ENCODE results near the gene RALGPS2. TPM values are rescaled to one million over a fixed set of nuclear protein-coding genes. Genes with fewer than 3 reads are reported as not detected.

Gene RALGPS2
- total and polyA plus RNA-seq, 5 experiments from 2014 or later = 3.1 to 31.1 (median 14.6) TPM

DNA sequence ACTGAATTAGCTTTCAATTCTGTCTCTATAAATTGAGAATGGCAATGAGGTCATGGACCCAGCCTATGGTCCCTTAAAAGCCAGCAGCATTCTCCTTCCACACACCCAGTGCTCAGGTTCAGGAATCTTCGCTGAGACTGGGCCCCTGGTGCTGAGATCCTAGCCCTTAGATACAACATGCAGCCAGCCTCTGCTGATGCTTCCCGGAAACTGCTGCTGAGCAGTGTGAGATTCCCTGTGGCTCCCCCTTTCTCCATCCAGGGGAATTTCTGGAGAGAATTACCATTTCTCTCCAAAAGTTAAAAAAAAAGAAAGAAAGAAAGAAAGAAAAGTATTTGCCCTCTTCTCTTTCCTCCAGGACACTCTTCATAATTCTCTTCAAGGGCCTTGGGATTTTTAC lies 31.7 kb upstream of the RALGPS2 start:
- H3K4me3 Mint-ChIP-seq = no peak overlapping the region
- POLR2A ChIA-PET = no interaction called here
- H3K27me3 Mint-ChIP-seq = peaks cover 0 to 3% (median 0%) of the 10 kb centered on the region in 5 donors
- DNase-seq = no peak
- ATAC-seq = no peak
- H3K27ac Mint-ChIP-seq = no peak overlapping the region
- H3K9me3 Mint-ChIP-seq = no peaks in the 10 kb centered on the region
- H3K36me3 Mint-ChIP-seq = no peaks in the 10 kb centered on the region
- peaks cover 0 to 5% (median 0%) of the 10 kb centered on the region in 4 donors for H3K4me1 Mint-ChIP-seq

DNA sequence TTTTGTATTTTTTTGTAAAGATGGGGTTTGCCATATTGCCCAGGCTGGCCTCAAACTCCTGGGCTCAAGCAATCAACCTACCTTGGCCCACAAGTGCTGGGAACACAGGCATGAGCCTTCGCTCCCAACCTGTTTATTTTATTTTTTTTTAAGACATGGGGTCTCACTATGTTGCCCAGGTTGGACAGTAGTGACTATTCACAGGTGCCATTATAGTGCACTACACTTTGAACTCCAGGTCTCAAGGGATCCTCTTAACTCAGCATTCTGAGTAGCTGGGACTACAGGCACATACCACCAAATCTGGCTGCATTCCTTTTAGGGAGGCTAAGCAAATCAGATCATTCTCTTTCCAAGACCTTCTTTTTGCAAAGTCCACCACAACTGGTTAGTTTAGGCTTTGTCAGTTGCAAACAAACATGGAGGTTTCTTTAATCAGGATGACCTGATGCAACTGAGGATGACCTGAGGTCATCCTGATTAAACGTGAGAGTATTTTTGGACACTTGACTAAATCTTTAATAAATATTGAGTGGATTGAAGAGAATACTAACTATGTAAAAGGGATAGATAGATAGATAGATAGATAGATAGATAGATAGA lies 30.0 kb upstream of the RALGPS2 start:
- Mint-ChIP-seq H3K36me3 (no peaks in the 10 kb centered on the region), H3K27ac (no peak overlapping the region), H3K4me1 (peaks cover 0 to 5% (median 0%) of the 10 kb centered on the region in 4 donors), H3K4me3 (no peak overlapping the region), H3K9me3 (no peaks in the 10 kb centered on the region), H3K27me3 (peaks cover 0 to 3% (median 0%) of the 10 kb centered on the region in 5 donors)
- POLR2A ChIA-PET = no interaction called here
- DNase-seq (no peak), ATAC-seq (no peak)

DNA sequence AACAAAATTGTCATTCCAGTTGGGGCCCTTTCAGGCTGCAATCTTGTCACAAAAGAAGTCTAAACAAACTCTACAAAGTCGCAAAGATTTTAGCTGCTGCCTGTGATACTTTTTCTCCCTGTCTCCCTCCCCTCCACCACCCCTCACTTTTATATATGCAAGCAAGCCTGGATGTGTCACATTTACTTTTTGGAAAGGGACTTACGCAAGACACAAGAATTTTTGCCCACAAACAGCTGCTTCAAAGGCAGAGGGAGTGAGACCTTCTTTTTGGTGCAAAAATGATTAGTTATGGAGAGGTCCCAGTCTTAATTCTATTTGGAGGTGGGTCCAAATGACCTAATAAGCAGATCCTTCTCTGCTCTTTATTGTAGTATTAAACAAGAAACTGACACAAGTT lies 22.9 kb upstream of the RALGPS2 start:
- no peaks in the 10 kb centered on the region for H3K9me3 Mint-ChIP-seq
- no peak for ATAC-seq
- POLR2A ChIA-PET = no interaction called here

DNA sequence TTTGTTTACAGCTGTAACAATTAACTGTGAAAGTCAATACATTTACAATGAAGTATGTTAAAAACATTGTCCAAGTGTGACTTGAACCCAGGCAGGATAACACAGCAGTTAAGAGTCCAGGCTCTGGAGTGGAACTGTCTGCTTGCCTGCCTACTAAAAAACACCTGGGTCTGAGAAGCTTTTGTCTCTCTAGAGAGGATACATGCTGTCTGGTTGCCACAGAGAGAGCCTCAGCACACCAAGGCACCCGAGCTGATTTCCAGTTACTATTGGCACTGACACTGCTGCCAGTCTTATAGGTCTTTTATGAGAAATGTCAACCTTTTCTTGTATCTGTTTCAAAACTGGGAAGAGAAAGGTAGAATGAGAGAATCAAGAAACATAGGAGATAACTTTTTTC lies 20.2 kb upstream of the RALGPS2 start:
- Mint-ChIP-seq H3K36me3 (no peaks in the 10 kb centered on the region), H3K4me1 (peaks cover 0 to 13% (median 0%) of the 10 kb centered on the region in 4 donors), H3K27ac (no peak overlapping the region), H3K27me3 (peaks cover 10 to 49% (median 17%) of the 10 kb centered on the region in 5 donors), H3K4me3 (no peak overlapping the region), H3K9me3 (no peaks in the 10 kb centered on the region)
- DNase-seq (no peak), ATAC-seq (no peak)
- POLR2A ChIA-PET = no interaction called here

More for the DNA sequence above, 22.9 kb upstream of the RALGPS2 start:
- DNase-seq = no peak
- peaks cover 6 to 32% (median 10%) of the 10 kb centered on the region in 5 donors for H3K27me3 Mint-ChIP-seq
- H3K27ac Mint-ChIP-seq = no peak overlapping the region
- no peak overlapping the region for H3K4me3 Mint-ChIP-seq
- no peaks in the 10 kb centered on the region for H3K36me3 Mint-ChIP-seq
- peaks cover 0 to 13% (median 0%) of the 10 kb centered on the region in 4 donors for H3K4me1 Mint-ChIP-seq

DNA sequence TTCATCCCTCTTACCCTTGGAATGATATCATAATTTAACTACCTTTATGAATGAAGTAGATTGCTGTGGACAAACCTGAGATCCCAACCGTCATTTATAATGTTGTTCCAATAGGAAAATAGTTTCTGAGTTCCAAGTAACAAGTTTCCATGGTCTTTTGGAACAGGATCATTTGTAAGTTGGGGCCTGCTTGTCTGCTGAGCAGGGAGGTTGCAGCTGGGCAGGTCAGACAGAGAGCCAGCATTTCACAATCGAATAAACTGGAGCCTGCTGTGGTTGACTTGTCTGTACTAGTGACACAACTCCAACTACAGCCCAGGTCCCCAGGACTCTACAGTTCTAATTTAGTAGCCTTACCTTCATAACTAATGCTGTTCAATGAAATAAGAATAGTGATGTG lies 18.6 kb upstream of the RALGPS2 start:
- ATAC-seq (no peak), DNase-seq (no peak)
- no peak overlapping the region for H3K4me3 Mint-ChIP-seq
- no peaks in the 10 kb centered on the region for H3K9me3 Mint-ChIP-seq
- POLR2A ChIA-PET = no interaction called here
- peaks cover 0 to 13% (median 0%) of the 10 kb centered on the region in 4 donors for H3K4me1 Mint-ChIP-seq
- H3K27me3 Mint-ChIP-seq = peaks cover 16 to 59% (median 23%) of the 10 kb centered on the region in 5 donors
- H3K36me3 Mint-ChIP-seq = no peaks in the 10 kb centered on the region
- no peak overlapping the region for H3K27ac Mint-ChIP-seq

DNA sequence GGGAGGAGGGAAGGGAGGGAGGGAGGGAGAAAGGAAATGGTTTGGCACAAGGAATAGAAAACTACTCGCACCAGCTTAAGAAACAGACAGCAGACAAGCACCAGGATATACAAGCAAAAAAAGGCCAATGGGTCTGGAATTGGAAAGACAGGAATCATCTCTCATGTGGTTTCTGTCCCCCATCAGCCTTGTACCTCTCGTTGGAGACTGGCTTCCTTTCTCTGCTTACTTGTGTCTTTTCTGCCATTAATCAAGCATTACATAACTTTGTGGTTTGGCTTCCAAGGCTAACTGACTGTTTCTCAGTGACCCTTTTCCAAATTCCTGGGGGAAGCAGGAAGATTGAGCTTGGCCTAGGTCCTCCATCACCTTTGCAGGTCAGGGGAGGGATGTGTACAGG lies 11.8 kb upstream of the RALGPS2 start:
- no peak for ATAC-seq

DNA sequence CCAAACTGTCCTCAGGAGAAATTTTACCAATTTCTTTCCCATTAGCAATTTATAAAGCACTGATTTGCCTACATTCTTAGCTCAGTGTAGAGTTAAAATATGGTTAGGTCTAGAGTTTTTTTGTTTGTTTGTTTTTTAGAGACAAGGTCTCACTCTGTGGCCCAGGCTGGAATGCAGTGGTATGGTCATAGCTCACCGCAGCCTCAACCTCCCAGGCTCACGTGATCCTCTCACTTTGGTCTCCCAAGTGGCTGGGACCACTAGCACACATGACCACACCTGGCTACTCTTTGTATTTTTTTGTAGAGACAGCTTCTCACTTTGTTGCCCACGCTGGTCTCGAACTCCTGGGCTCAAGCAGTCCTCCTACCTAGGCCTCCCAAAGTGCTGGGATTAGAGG lies 10.6 kb upstream of the RALGPS2 start:
- peaks cover 0 to 6% (median 1%) of the 10 kb centered on the region in 4 donors for H3K4me1 Mint-ChIP-seq
- POLR2A ChIA-PET = no interaction called here
- H3K27ac Mint-ChIP-seq = no peak overlapping the region
- DNase-seq = no peak
- peaks cover 11 to 32% (median 18%) of the 10 kb centered on the region in 5 donors for H3K27me3 Mint-ChIP-seq
- no peaks in the 10 kb centered on the region for H3K9me3 Mint-ChIP-seq
- no peak overlapping the region for H3K4me3 Mint-ChIP-seq
- ATAC-seq = no peak
- no peaks in the 10 kb centered on the region for H3K36me3 Mint-ChIP-seq

More for the DNA sequence above, 11.8 kb upstream of the RALGPS2 start:
- H3K27ac Mint-ChIP-seq = no peak overlapping the region
- H3K36me3 Mint-ChIP-seq = no peaks in the 10 kb centered on the region
- no peaks in the 10 kb centered on the region for H3K9me3 Mint-ChIP-seq
- DNase-seq = no peak
- peaks cover 13 to 44% (median 18%) of the 10 kb centered on the region in 5 donors for H3K27me3 Mint-ChIP-seq
- POLR2A ChIA-PET = interaction anchor here (0.6 kb wide), 1 partner anchor 31 kb away, joined by 3 read pairs; no protein-coding TSS in a partner anchor
- peaks cover 0 to 3% (median 1%) of the 10 kb centered on the region in 4 donors for H3K4me1 Mint-ChIP-seq
- H3K4me3 Mint-ChIP-seq = no peak overlapping the region

DNA sequence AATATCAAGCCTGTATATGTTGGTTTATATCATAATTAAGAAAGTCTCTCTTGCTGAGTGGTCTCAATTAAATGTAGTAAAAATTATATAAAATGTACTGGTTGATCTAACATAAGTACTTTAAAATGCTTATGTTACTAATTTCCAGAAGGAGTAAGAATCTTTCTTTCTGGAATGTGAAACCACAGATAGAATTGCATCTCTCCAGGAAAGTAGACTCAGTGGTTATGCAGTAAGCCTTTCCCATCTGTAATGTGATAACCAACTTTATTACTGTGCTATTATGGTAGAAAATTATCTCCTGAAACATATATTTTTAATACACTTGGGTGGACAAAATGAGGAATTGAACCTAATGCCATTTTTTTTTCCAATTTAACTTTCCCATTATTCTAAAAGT lies 8.9 kb upstream of the RALGPS2 start:
- DNase-seq = no peak
- Mint-ChIP-seq H3K4me1 (peaks cover 0 to 6% (median 1%) of the 10 kb centered on the region in 4 donors), H3K27ac (no peak overlapping the region), H3K9me3 (no peaks in the 10 kb centered on the region), H3K36me3 (no peaks in the 10 kb centered on the region), H3K27me3 (peaks cover 7 to 23% (median 15%) of the 10 kb centered on the region in 5 donors), H3K4me3 (no peak overlapping the region)
- POLR2A ChIA-PET = no interaction called here
- ATAC-seq = no peak

DNA sequence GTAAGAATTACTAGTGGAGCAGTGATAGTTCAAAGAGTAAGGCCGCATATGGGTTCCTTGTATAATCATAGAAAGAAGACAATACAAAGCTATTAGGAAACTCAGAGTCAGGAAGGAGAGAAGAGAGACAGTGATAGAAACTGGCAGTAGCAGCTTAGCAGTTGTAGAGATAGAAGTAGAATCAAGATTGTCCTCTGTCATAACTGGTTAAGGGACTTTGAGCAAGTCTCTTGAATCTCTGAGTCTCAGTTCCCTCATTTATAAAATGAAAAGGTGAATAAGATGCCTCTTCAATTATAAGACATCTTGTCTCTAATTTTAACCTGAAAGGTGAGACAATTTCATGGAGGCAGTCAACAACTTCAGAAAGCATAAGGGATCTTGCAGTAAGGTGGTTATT lies 6.5 kb upstream of the RALGPS2 start:
- no peak for DNase-seq
- peaks cover 4 to 10% (median 8%) of the 10 kb centered on the region in 5 donors for H3K27me3 Mint-ChIP-seq
- H3K4me3 Mint-ChIP-seq = no peak overlapping the region
- no peak overlapping the region for H3K27ac Mint-ChIP-seq
- no peaks in the 10 kb centered on the region for H3K9me3 Mint-ChIP-seq
- POLR2A ChIA-PET = no interaction called here
- no peak for ATAC-seq
- H3K36me3 Mint-ChIP-seq = no peaks in the 10 kb centered on the region
- H3K4me1 Mint-ChIP-seq = peaks cover 0 to 7% (median 0%) of the 10 kb centered on the region in 4 donors

DNA sequence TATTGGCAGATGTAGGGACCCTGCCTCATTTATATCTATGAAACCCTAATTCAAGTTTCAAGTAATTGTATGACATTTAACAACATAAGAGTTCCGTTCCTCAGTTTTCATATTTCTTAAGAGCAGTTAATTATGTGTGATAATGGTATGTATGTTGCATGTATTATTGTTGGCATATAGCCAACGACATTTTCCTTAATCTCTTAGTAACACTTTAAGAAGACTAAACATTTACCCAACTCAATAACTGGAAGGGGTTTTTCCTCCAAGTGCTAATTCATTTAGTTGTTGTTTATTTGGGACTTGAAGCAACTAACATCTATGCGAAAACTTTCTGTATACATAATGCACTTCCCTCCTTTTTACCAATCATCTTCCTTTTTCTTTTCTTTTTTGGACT lies 1.5 kb upstream of the RALGPS2 start:
- POLR2A ChIA-PET = no interaction called here
- DNase-seq = no peak
- Mint-ChIP-seq H3K27me3 (peaks cover 0 to 1% (median 0%) of the 10 kb centered on the region in 5 donors), H3K4me3 (peak overlapping the region in 5 of 10 donors; percentile 81 to 90 (median 89)), H3K36me3 (no peaks in the 10 kb centered on the region), H3K9me3 (no peaks in the 10 kb centered on the region), H3K4me1 (peaks cover 6 to 36% (median 21%) of the 10 kb centered on the region in 4 donors), H3K27ac (peak overlapping the region in 2 of 10 donors; percentile 62 to 95)
- ATAC-seq = no peak

DNA sequence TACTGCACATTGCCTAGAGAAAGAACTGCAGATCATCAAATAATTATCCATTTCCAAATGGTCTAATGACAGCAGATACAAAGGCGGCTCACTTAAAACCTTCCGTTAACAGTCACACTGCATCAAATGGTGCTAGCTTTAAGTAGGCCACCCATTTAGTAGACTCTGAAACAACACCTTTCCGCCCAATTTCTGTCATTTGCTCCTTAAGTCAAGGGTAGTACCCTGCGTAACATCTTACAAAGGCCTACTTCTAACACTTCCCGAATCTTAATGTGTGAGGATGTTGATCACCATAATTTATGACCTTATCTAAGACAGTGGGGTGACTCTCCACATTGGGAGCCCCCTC lies 692 bp upstream of the RALGPS2 start:
- POLR2A ChIA-PET = no interaction called here
- Mint-ChIP-seq H3K36me3 (no peaks in the 10 kb centered on the region), H3K4me3 (peak overlapping the region; percentile 81 to 93 (median 88)), H3K4me1 (peaks cover 6 to 39% (median 22%) of the 10 kb centered on the region in 4 donors), H3K27ac (peak overlapping the region; percentile 41 to 95 (median 88)), H3K27me3 (peaks cover 0 to 1% (median 0%) of the 10 kb centered on the region in 5 donors), H3K9me3 (no peaks in the 10 kb centered on the region)
- ATAC-seq = no peak
- no peak for DNase-seq

DNA sequence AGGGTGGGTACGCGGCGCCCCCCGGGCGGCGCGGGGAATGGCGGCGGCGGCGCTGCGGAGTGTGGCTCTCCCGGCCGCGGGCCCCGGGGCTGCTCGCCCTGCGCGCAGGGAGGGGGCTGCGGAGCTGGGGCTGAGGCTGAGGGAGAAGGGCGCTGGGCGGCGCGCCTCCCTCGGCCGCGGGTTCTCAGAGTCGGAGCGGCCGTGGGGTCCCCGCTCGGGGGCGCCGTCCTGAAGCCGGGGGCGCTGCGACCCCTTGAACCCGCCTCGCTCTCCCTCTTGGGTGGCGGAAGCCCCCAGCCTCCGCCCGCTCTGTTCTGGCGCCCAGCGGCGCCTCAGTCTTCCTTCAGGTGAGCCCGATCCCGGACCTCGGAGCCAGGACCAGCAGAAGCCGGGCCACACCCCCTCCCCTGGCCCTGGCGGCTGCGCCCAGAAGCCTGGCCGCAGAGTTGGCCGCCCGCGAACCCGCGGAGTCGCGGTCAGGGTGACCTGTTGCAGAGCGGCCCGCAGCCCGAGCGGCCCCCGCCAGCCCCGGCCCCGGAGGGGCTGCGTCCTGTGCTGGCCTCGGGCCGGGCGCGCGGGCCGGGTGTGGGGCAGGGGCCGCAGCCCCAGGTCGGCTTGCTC lies 532 bp downstream of the RALGPS2 start:
- Mint-ChIP-seq H3K27me3 (peaks cover 0 to 1% (median 0%) of the 10 kb centered on the region in 5 donors), H3K4me1 (peaks cover 6 to 43% (median 23%) of the 10 kb centered on the region in 4 donors), H3K4me3 (peak overlapping the region; percentile 71 to 93 (median 90)), H3K9me3 (no peaks in the 10 kb centered on the region), H3K27ac (peak overlapping the region in 9 of 10 donors; percentile 39 to 95 (median 91)), H3K36me3 (no peaks in the 10 kb centered on the region)
- DNase-seq (peak; percentile 1 to 56 (median 38)), ATAC-seq (peak; percentile 47 to 58)
- POLR2A ChIA-PET = interaction anchor here (1.0 to 1.1 kb wide), 3 partner anchors 120 to 304 kb away, joined by 3 to 5 read pairs (median 3); no protein-coding TSS in a partner anchor

DNA sequence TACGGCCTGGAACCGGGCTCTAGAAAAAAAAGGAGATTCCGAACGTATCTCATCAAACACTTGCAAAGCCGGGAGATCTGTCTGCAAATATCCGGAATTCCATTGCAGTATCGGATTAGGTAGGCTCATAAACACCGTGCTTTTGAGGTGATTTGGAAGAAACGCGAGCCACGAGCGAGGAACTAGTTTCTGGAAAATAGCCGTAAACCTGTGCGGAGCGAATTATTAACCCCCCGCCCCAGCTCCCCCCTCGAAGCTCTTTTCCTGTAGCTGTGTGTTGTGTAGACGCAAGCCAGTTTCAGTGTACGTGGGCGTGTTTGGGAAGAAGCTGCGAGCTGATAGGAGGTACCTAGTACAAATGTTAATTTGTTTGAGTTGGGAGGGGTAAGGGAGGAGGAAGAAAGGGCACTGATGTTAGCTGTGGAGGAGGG lies 1.1 kb downstream of the RALGPS2 start:
- Mint-ChIP-seq H3K4me1 (peaks cover 6 to 43% (median 23%) of the 10 kb centered on the region in 4 donors), H3K36me3 (no peaks in the 10 kb centered on the region), H3K9me3 (no peaks in the 10 kb centered on the region), H3K4me3 (peak overlapping the region; percentile 71 to 93 (median 90)), H3K27ac (peak overlapping the region in 9 of 10 donors; percentile 44 to 94 (median 91)), H3K27me3 (peaks cover 0 to 1% (median 0%) of the 10 kb centered on the region in 5 donors)
- POLR2A ChIA-PET = interaction anchor here (0.5 to 1.1 kb wide), 3 partner anchors 16 to 303 kb away, joined by 3 read pairs; no protein-coding TSS in a partner anchor
- DNase-seq (peak; percentile 35 to 85 (median 59)), ATAC-seq (peak; percentile 71 to 80)

Data from naive thymus-derived CD8-positive, alpha-beta T cell (primary cell).